Calu3 (cell line): Measurements from ENCODE around the gene ABCB6. TPM values are rescaled to one million over a fixed set of nuclear protein-coding genes. Genes with fewer than 3 reads are reported as not detected.

Source experiments
- BruUV-seq: library from RNA; stranded (reverse); fragments of 400-500 nt; replicated peaks from 2 replicates; lab custom pipeline; 2021; lab: Mats Ljungman, UMichigan
- CTCF ChIA-PET: fragments of 300-600 bp; sonication (Branson Sonifier 250); formaldehyde crosslinking; loops from one replicate; lab custom pipeline; 2022; ENCODE audit warnings: antibody characterized with exemption; lab: Charles Lee
- DNase-seq: peaks from one replicate; pipeline ENCODE4 v3.0.0; 2022
- H3K27ac Mint-ChIP-seq: one replicate; pipeline ENCODE4 v1.8.0; 2022; ENCODE audit warnings: mixed read lengths; ENCODE audit not compliant: unreplicated experiment
- H3K27me3 Mint-ChIP-seq: one replicate; pipeline ENCODE4 v1.8.0; 2022; ENCODE audit warnings: mixed read lengths; ENCODE audit not compliant: unreplicated experiment
- H3K36me3 Mint-ChIP-seq: one replicate; pipeline ENCODE4 v1.8.0; 2022; ENCODE audit warnings: mild to moderate bottlenecking, moderate library complexity, mixed read lengths; ENCODE audit not compliant: insufficient read depth, unreplicated experiment
- H3K4me1 Mint-ChIP-seq: one replicate; pipeline ENCODE4 v1.8.0; 2022; ENCODE audit warnings: mild to moderate bottlenecking, low read depth, mixed read lengths; ENCODE audit not compliant: unreplicated experiment
- H3K4me3 Mint-ChIP-seq: one replicate; pipeline ENCODE4 v1.8.0; 2022; ENCODE audit warnings: mild to moderate bottlenecking, low read depth, moderate library complexity, mixed read lengths; ENCODE audit not compliant: unreplicated experiment
- H3K9me3 Mint-ChIP-seq: one replicate; pipeline ENCODE4 v1.8.0; 2022; ENCODE audit warnings: low read depth, mixed read lengths; ENCODE audit not compliant: unreplicated experiment
- CTCF ChIP-seq: fragments of 200-600 bp; IDR thresholded peaks from one replicate; pipeline ENCODE4 v1.8.0; 2022; ENCODE audit warnings: antibody characterized with exemption; ENCODE audit not compliant: unreplicated experiment
- intact Hi-C: fragments of 100-400 bp; cut with micrococcal nuclease; formaldehyde crosslinking; loops from one replicate; pipeline ENCODE4 v1.10.0; 2022; ENCODE audit not compliant: unreplicated experiment
- total RNA-seq: library from RNA; stranded (reverse); gene quantifications from 2 replicates; pipeline ENCODE4 v1.2.3, GENCODE V29; 2022

ABCB6 gene
- total RNA-seq, 1 experiment from 2014 or later = 12.1 TPM

- no peak for DNase-seq
- CTCF ChIA-PET = interaction anchor here (1.1 to 2.6 kb wide), 4 partner anchors 22 to 45 kb away, joined by 4 to 26 read pairs (median 10); partner anchors contain the start of gene DNAJB2
- no peaks in the 10 kb centered on the region for H3K27me3 Mint-ChIP-seq
- peaks cover 72% of the 10 kb centered on the region for H3K36me3 Mint-ChIP-seq
- BruUV-seq = no TSS peak
- peak overlapping the region; percentile 54 for H3K4me3 Mint-ChIP-seq
- TF ChIP-seq CTCF = no peak
- peak overlapping the region; percentile 96 for H3K27ac Mint-ChIP-seq
- intact Hi-C loops = loop anchor here (5.0 kb wide), 1 partner anchor 47 kb away; no protein-coding TSS in a partner anchor
- H3K4me1 Mint-ChIP-seq = peaks cover 55% of the 10 kb centered on the region
- H3K9me3 Mint-ChIP-seq = no peaks in the 10 kb centered on the region
Observed at GRCh38 chr2:219250049-219250781, 31.5 kb upstream of the ABCB6 start.

- Mint-ChIP-seq H3K9me3 (no peaks in the 10 kb centered on the region), H3K4me3 (peak overlapping the region; percentile 54), H3K36me3 (peaks cover 76% of the 10 kb centered on the region), H3K4me1 (peaks cover 48% of the 10 kb centered on the region), H3K27me3 (no peaks in the 10 kb centered on the region), H3K27ac (peak overlapping the region; percentile 96)
- no TSS peak for BruUV-seq
- CTCF ChIA-PET = interaction anchor here (0.7 to 2.6 kb wide), 7 partner anchors 20 to 138 kb away, joined by 3 to 26 read pairs (median 5); partner anchors contain the start of genes ANKZF1, ATG9A, DNAJB2 and DNPEP
- intact Hi-C loops = loop anchor here (1.0 kb wide), 1 partner anchor 30 kb away; the partner anchor contains the start of gene DNAJB2
- TF ChIP-seq CTCF = no peak
- peak; percentile 83 for DNase-seq
Observed at GRCh38 chr2:219249203-219249980, 30.6 kb upstream of the ABCB6 start.

GRCh38 chr2:219248845-219249202, 30.1 kb upstream of the ABCB6 start:
- H3K4me1 Mint-ChIP-seq = peaks cover 48% of the 10 kb centered on the region
- DNase-seq = no peak
- BruUV-seq = no TSS peak
- no peaks in the 10 kb centered on the region for H3K9me3 Mint-ChIP-seq
- H3K27me3 Mint-ChIP-seq = no peaks in the 10 kb centered on the region
- H3K36me3 Mint-ChIP-seq = peaks cover 71% of the 10 kb centered on the region
- no peak for TF ChIP-seq CTCF
- CTCF ChIA-PET = interaction anchor here (0.7 to 2.6 kb wide), 6 partner anchors 19 to 139 kb away, joined by 3 to 26 read pairs (median 5); partner anchors contain the start of genes ANKZF1, ATG9A, DNAJB2 and DNPEP
- peak overlapping the region; percentile 96 for H3K27ac Mint-ChIP-seq
- peak overlapping the region; percentile 54 for H3K4me3 Mint-ChIP-seq
- intact Hi-C loops = loop anchor here (1.0 kb wide), 1 partner anchor 30 kb away; the partner anchor contains the start of gene DNAJB2
